ENCODE data around the gene NR1D2.

GRCh38 chr3:23991683-23992628, 46.9 kb downstream of the NR1D2 start:
- TF ChIP-seq CTCF (IDR thresholded peaks at IDR 0.05) (no peak), POLR2A (IDR thresholded peaks at IDR 0.05) (no peak)

Measured in Peyer's patch (tissue), 4 donors.